Posterior cingulate gyrus (tissue), 11 donors: ENCODE data around the gene TRIM17.

Source experiments
- DNase-seq, 10 donors: peaks; one replicate each; pipeline versions ENCODE4 v3.0.0 to v3.0.0-alpha.2; 2020 to 2021; ENCODE audit warnings: mixed read lengths in 3 of 10
- intact Hi-C: fragments of 100-400 bp; cut with DNase I; formaldehyde crosslinking; loops from one replicate; pipeline ENCODE4 v1.15.1; 2023

Gene TRIM17

GRCh38 chr1:228423404-228424053 lies 6.9 kb upstream of the TRIM17 start:
- DNase-seq = peak in 2 of 10 donors; percentile 17 to 28
- intact Hi-C loops = no loop called here

- intact Hi-C loops = no loop called here
- peak in 1 of 10 donors; percentile 9 for DNase-seq
These were observed 4.5 kb upstream of the TRIM17 start for GRCh38 chr1:228420968-228421826.

- peak in 3 of 10 donors; percentile 2 to 48 (median 28) for DNase-seq
- intact Hi-C loops = no loop called here
These were observed 982 bp upstream of the TRIM17 start for GRCh38 chr1:228417483-228418203.

- peak in 3 of 10 donors; percentile 15 to 82 (median 62) for DNase-seq
- intact Hi-C loops = no loop called here
These were observed 400 bp upstream of the TRIM17 start for GRCh38 chr1:228417061-228417460.

GRCh38 chr1:228415853-228416216 lies 826 bp downstream of the TRIM17 start:
- peak in 3 of 10 donors; percentile 67 to 86 (median 82) for DNase-seq
- intact Hi-C loops = no loop called here

- intact Hi-C loops = no loop called here
- DNase-seq = peak in 3 of 10 donors; percentile 52 to 84 (median 55)
These were observed 1.4 kb downstream of the TRIM17 start for GRCh38 chr1:228415221-228415620.

GRCh38 chr1:228414511-228415211 lies 2.0 kb downstream of the TRIM17 start:
- peak in 4 of 10 donors; percentile 14 to 80 (median 66) for DNase-seq
- intact Hi-C loops = no loop called here

GRCh38 chr1:228413241-228414010 lies 3.2 kb downstream of the TRIM17 start:
- peak in 2 of 10 donors; percentile 62 to 77 for DNase-seq
- intact Hi-C loops = no loop called here

- intact Hi-C loops = no loop called here
These were observed 4.9 kb downstream of the TRIM17 start for GRCh38 chr1:228411548-228412430.

GRCh38 chr1:228411121-228411520 lies 5.5 kb downstream of the TRIM17 start:
- intact Hi-C loops = no loop called here
- DNase-seq = peak in 1 of 10 donors; percentile 2

More at GRCh38 chr1:228411548-228412430, 4.9 kb downstream of the TRIM17 start:
- DNase-seq = peak in 2 of 10 donors; percentile 28 to 52

GRCh38 chr1:228410671-228411070 lies 6.0 kb downstream of the TRIM17 start:
- DNase-seq = peak in 1 of 10 donors; percentile 61
- intact Hi-C loops = no loop called here

GRCh38 chr1:228410015-228410414 lies 6.6 kb downstream of the TRIM17 start:
- intact Hi-C loops = no loop called here
- DNase-seq = peak in 2 of 10 donors; percentile 2 to 13

GRCh38 chr1:228408869-228409805 lies 7.5 kb downstream of the TRIM17 start:
- intact Hi-C loops = loop anchor here (5.0 to 10.0 kb wide), 2 partner anchors 48 to 264 kb away; partner anchors contain the start of genes GJC2 and GUK1
- DNase-seq = peak in 2 of 10 donors; percentile 11 to 30

- intact Hi-C loops = loop anchor here (5.0 to 10.0 kb wide), 2 partner anchors 49 to 263 kb away; partner anchors contain the start of genes GJC2 and GUK1
- DNase-seq = peak in 2 of 10 donors; percentile 15 to 83
These were observed 8.4 kb downstream of the TRIM17 start for GRCh38 chr1:228408041-228408868.

GRCh38 chr1:228407106-228408040 lies 9.3 kb downstream of the TRIM17 start:
- peak in 2 of 10 donors; percentile 9 to 11 for DNase-seq

More at GRCh38 chr1:228407106-228408040, 9.3 kb downstream of the TRIM17 start:
- intact Hi-C loops = loop anchor here (5.0 to 10.0 kb wide), 2 partner anchors 50 to 263 kb away; partner anchors contain the start of genes GJC2 and GUK1
